HG02610 (cell line): ENCODE results near the gene ABT1.
"Not testable (repeated sequence)": the region's sequence is repeated elsewhere in the genome, so short reads cannot be mapped to it uniquely, and the experiment has no call there.

Experiments used
- ATAC-seq: cut with Tn5 transposase; IDR thresholded peaks from one replicate; pipeline ENCODE4 v1.9.1; 2021; ENCODE audit warnings: mild to moderate bottlenecking, moderate library complexity; ENCODE audit not compliant: unreplicated experiment

The ABT1 gene

GRCh38 chr6:26596579-26597388 is at the start of gene ABT1:
ABT1 (plus strand) TSS chr6:26596953; CDS start chr6:26596983, 30 bp downstream.
- ATAC-seq, result peak; percentile 79

GRCh38 chr6:26547363-26547762 is 49.4 kb upstream of the ABT1 start:
- not testable (repeated sequence) for ATAC-seq

GRCh38 chr6:26550250-26550993 is 46.3 kb upstream of the ABT1 start:
- peak; percentile 31 for ATAC-seq

- no peak for ATAC-seq
Observed at GRCh38 chr6:26552205-26552604, 44.5 kb upstream of the ABT1 start.

- ATAC-seq, result no peak
Observed at GRCh38 chr6:26552640-26553188, 44.0 kb upstream of the ABT1 start.

- ATAC-seq, result peak; percentile 36
Observed at GRCh38 chr6:26553264-26553634, 43.5 kb upstream of the ABT1 start.

GRCh38 chr6:26553635-26554446 is 42.9 kb upstream of the ABT1 start:
- ATAC-seq, result peak; percentile 60

- ATAC-seq, result no peak
Observed at GRCh38 chr6:26554447-26554696, 42.4 kb upstream of the ABT1 start.

- ATAC-seq, result no peak
Observed at GRCh38 chr6:26554697-26555504, 41.9 kb upstream of the ABT1 start.

- no peak for ATAC-seq
Observed at GRCh38 chr6:26555505-26556262, 41.1 kb upstream of the ABT1 start.

- no peak for ATAC-seq
Observed at GRCh38 chr6:26556263-26557070, 40.3 kb upstream of the ABT1 start.

GRCh38 chr6:26561533-26562466 is 35.0 kb upstream of the ABT1 start:
- no peak for ATAC-seq

GRCh38 chr6:26563488-26563887 is 33.3 kb upstream of the ABT1 start:
- no peak for ATAC-seq

- ATAC-seq, result peak; percentile 53
Observed at GRCh38 chr6:26568601-26569432, 27.9 kb upstream of the ABT1 start.

- ATAC-seq, result no peak
Observed at GRCh38 chr6:26569433-26569764, 27.4 kb upstream of the ABT1 start.

- ATAC-seq, result no peak
Observed at GRCh38 chr6:26570027-26570809, 26.5 kb upstream of the ABT1 start.
